HL-60 (cell line): ENCODE results near the gene ADARB1.

ENCODE experiments used
- CTCF ChIP-seq: IDR thresholded peaks from one replicate; pipeline ENCODE4 v1.5.1; 2011; ENCODE audit warnings: low read length, control low read depth, inconsistent platforms; ENCODE audit not compliant: insufficient read depth
- GABPA ChIP-seq: IDR thresholded peaks from 2 replicates; pipeline ENCODE4 v1.6.1; 2012; ENCODE audit warnings: low read depth
- POLR2AphosphoS5 ChIP-seq: IDR thresholded peaks from 2 replicates; pipeline ENCODE4 v1.6.1; 2012; ENCODE audit warnings: low read depth
- REST ChIP-seq: IDR thresholded peaks from 2 replicates; pipeline ENCODE4 v1.6.1; 2012; ENCODE audit warnings: low read depth; ENCODE audit not compliant: insufficient replicate concordance
- SPI1 ChIP-seq: IDR thresholded peaks from 2 replicates; pipeline ENCODE4 v1.6.1; 2012; ENCODE audit warnings: low read depth, mild to moderate bottlenecking, borderline replicate concordance

DNA sequence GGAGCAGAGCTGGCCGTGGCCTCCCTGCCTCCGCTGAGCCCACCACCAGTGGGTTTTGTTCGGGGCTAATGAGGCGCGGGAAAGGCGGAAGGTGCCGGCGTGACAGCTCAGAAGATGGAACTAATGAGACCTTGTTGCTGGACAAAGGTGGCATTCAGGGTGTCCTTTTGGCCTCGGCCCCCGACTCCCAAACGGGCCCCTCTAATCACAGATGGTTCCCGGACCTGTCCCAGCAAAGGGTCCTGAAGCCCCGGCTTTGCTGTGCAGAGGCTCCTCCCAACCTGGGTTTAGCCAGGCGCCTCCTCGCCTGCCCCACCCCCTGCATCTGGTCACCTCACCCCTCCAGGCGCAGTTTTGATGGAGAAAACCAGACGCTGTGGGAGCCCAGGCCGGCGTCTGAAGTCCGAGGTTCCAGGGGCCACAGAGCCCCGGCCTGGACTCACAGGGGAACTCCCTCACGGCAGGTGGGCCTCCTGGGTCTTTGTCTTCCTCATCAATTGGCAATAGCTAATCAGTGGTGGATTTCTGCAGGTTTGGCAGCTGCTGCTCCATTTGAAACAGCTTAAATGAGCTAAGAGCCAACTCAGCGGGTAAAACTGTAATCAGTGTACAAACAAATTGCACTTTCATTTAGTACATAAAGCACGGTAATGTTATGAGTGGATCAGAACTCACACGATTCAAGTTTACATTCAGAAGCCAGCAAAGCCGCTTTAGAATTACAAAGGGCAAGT lies 44.3 kb upstream of the ADARB1 start:
- TF ChIP-seq CTCF: no peak
- no peak for TF ChIP-seq GABPA
- no peak for TF ChIP-seq SPI1
- TF ChIP-seq REST: no peak
- TF ChIP-seq POLR2AphosphoS5: no peak
